CD1c-positive myeloid dendritic cell (primary cell): Measurements from ENCODE around the gene PLVAP.
A peak's percentile ranks its signal among the peaks of the same experiment; 100 is the strongest.

Experiments used
- DNase-seq: peaks from one replicate; pipeline ENCODE4 v3.0.0-alpha.2; 2016; ENCODE audit errors: extremely low spot score

Gene PLVAP

GRCh38 chr19:17335575-17335974 is 41.6 kb downstream of the PLVAP start:
- DNase-seq = no peak

- DNase-seq = peak; percentile 97
Measured at GRCh38 chr19:17334414-17335409, 42.4 kb downstream of the PLVAP start, which contains the start of gene ANO8. Gene ANO8 (minus strand): TSS chr19:17334855. CDS start chr19:17334670, 185 bp downstream.

- DNase-seq = peak; percentile 76
Measured at GRCh38 chr19:17333611-17334413, 43.3 kb downstream of the PLVAP start.

GRCh38 chr19:17332677-17333581 is 44.2 kb downstream of the PLVAP start:
- peak; percentile 65 for DNase-seq

- DNase-seq = no peak
Measured at GRCh38 chr19:17332360-17332676, 44.8 kb downstream of the PLVAP start.

GRCh38 chr19:17331045-17331558 is 46.0 kb downstream of the PLVAP start:
- no peak for DNase-seq

GRCh38 chr19:17330262-17331044 is 46.7 kb downstream of the PLVAP start:
- DNase-seq = no peak

- no peak for DNase-seq
Measured at GRCh38 chr19:17329366-17330261, 47.5 kb downstream of the PLVAP start.

- DNase-seq = no peak
Measured at GRCh38 chr19:17328517-17329365, 48.4 kb downstream of the PLVAP start.

GRCh38 chr19:17327654-17328516 is 49.3 kb downstream of the PLVAP start:
- peak; percentile 72 for DNase-seq

- DNase-seq = no peak
Measured at GRCh38 chr19:17327068-17327653, 50.0 kb downstream of the PLVAP start.

- no peak for DNase-seq
Measured at GRCh38 chr19:17326595-17326966, 50.6 kb downstream of the PLVAP start.

- DNase-seq = no peak
Measured at GRCh38 chr19:17325881-17326594, 51.1 kb downstream of the PLVAP start.

- DNase-seq = no peak
Measured at GRCh38 chr19:17325133-17325532, 52.0 kb downstream of the PLVAP start.

- DNase-seq = no peak
Measured at GRCh38 chr19:17324357-17325114, 52.6 kb downstream of the PLVAP start.

GRCh38 chr19:17323964-17324332 is 53.2 kb downstream of the PLVAP start:
- DNase-seq = no peak
